ENCODE data around the gene MFSD2A. TPM values are rescaled to one million over a fixed set of nuclear protein-coding genes. Genes with fewer than 3 reads are reported as not detected.

The MFSD2A gene
- total and polyA plus RNA-seq, 10 of the 15 experiments (the other 5 are each of a cell fraction or from before 2014, with no cell fraction given): 0.84 to 30.1 (median 15.2) TPM

DNA sequence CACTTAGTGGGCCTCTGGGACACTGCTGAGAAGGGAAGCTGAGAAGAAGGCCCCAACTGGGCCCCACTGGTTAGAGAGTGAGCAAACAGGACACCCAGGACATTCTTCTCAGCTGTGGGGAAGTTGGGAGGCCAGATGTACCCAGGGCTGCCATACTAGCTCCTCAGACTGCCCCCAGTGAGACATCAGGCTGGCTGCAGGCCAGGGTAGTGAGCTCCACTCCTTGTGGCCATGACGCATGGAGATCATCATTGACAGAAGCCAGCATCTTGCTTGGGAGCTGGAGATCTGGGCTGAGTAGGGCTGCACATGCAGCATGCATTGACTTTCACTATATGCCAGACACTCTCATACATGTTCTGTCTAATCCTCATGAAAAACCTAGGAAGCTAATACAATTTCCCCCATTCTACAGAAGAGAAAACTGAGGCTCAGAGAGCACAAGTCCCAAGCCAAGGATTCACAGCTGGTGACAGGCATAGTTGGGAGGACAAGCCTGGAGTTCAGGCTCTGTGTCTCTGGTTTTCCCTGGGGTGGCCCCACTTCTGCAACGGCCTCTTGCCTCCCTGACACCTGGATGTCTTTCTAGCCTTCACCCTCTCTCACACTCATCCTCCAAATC, 29.1 kb upstream of the MFSD2A start:
- ChIA-PET POLR2A (no interaction called here), SMC1A (ENCODE audit: uncharacterized antibody, unreplicated experiment) (interaction anchor here (0.8 to 2.3 kb wide), 6 partner anchors 18 to 103 kb away, joined by 3 to 6 read pairs (median 3); no protein-coding TSS in a partner anchor), CTCF (interaction anchor here (1.0 to 10.3 kb wide), 5 partner anchors 25 to 106 kb away, joined by 4 to 311 read pairs (median 4); no protein-coding TSS in a partner anchor), RAD21 (ENCODE audit: unreplicated experiment) (interaction anchor here (0.7 to 1.7 kb wide), 4 partner anchors 48 to 127 kb away, joined by 3 to 5 read pairs (median 4); no protein-coding TSS in a partner anchor)
- Histone ChIP-seq H3K79me2 (ENCODE audit: control insufficient read depth, insufficient read depth, low read length) (no peaks in the 10 kb centered on the region), H3K4me2 (ENCODE audit: control insufficient read depth, insufficient read depth) (no peak overlapping the region), H3K27me3 (replicated peaks in 1 of 2; ENCODE audit: control insufficient read depth in 2 of 2, insufficient read depth in 2 of 2, low read length in 1 of 2) (no peaks in the 10 kb centered on the region), H3K27ac (ENCODE audit: control insufficient read depth, insufficient read depth) (no peak overlapping the region), H3K4me3 (no peak overlapping the region), H3K9me3 (replicated peaks; ENCODE audit: control insufficient read depth, insufficient read depth, low read length) (no peaks in the 10 kb centered on the region), H2AFZ (ENCODE audit: control insufficient read depth, low read depth, low read length) (no peak overlapping the region), H3K4me1 (ENCODE audit: control insufficient read depth, insufficient read depth, low read length) (no peaks in the 10 kb centered on the region), H4K20me1 (ENCODE audit: control insufficient read depth, insufficient read depth) (no peaks in the 10 kb centered on the region), H3K9ac (ENCODE audit: control insufficient read depth, insufficient read depth, low read length) (no peak overlapping the region), H3K36me3 (ENCODE audit: control insufficient read depth in 2 of 2, insufficient read depth in 2 of 2, low read length in 1 of 2) (no peaks in the 10 kb centered on the region)
- DNase-seq (ENCODE audit: low read depth, low spot score): no peak
- peak; percentile 35 for FAIRE-seq
- in situ Hi-C loops (cut with MboI) (no loop called here), intact Hi-C loops (cut with micrococcal nuclease; ENCODE audit: unreplicated experiment) (no loop called here)
- 52% methylated on average over 2 of the region's 2 CpGs for WGBS (ENCODE audit: insufficient coverage, insufficient replicate concordance, low lambda C conversion rate, missing lambda C conversion rate)
- TF ChIP-seq POLR2AphosphoS2 (IDR thresholded peaks at IDR 0.05; ENCODE audit: low read depth, low read length): no peak
- no peak for TF ChIP-seq DPF2 (IDR thresholded peaks at IDR 0.05)
- no peak for TF ChIP-seq SREBF1 (IDR thresholded peaks at IDR 0.05; ENCODE audit: low read length)
- TF ChIP-seq ZNF217 (IDR thresholded peaks at IDR 0.05): no peak
- no peak for TF ChIP-seq CREM (IDR thresholded peaks at IDR 0.05; ENCODE audit: low read depth)
- TF ChIP-seq CBX3 (IDR thresholded peaks at IDR 0.05; ENCODE audit: borderline replicate concordance, low read depth): no peak
- no peak for TF ChIP-seq ESRRA (IDR thresholded peaks at IDR 0.05; ENCODE audit: low read length)
- TF ChIP-seq, protein P1, sequence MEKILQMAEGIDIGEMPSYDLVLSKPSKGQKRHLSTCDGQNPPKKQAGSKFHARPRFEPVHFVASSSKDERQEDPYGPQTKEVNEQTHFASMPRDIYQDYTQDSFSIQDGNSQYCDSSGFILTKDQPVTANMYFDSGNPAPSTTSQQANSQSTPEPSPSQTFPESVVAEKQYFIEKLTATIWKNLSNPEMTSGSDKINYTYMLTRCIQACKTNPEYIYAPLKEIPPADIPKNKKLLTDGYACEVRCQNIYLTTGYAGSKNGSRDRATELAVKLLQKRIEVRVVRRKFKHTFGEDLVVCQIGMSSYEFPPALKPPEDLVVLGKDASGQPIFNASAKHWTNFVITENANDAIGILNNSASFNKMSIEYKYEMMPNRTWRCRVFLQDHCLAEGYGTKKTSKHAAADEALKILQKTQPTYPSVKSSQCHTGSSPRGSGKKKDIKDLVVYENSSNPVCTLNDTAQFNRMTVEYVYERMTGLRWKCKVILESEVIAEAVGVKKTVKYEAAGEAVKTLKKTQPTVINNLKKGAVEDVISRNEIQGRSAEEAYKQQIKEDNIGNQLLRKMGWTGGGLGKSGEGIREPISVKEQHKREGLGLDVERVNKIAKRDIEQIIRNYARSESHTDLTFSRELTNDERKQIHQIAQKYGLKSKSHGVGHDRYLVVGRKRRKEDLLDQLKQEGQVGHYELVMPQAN (conservative IDR thresholded peaks at IDR 0.05): no peak
- TF ChIP-seq, protein P2, sequence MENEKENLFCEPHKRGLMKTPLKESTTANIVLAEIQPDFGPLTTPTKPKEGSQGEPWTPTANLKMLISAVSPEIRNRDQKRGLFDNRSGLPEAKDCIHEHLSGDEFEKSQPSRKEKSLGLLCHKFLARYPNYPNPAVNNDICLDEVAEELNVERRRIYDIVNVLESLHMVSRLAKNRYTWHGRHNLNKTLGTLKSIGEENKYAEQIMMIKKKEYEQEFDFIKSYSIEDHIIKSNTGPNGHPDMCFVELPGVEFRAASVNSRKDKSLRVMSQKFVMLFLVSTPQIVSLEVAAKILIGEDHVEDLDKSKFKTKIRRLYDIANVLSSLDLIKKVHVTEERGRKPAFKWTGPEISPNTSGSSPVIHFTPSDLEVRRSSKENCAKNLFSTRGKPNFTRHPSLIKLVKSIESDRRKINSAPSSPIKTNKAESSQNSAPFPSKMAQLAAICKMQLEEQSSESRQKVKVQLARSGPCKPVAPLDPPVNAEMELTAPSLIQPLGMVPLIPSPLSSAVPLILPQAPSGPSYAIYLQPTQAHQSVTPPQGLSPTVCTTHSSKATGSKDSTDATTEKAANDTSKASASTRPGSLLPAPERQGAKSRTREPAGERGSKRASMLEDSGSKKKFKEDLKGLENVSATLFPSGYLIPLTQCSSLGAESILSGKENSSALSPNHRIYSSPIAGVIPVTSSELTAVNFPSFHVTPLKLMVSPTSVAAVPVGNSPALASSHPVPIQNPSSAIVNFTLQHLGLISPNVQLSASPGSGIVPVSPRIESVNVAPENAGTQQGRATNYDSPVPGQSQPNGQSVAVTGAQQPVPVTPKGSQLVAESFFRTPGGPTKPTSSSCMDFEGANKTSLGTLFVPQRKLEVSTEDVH (IDR thresholded peaks at IDR 0.05; ENCODE audit: low read depth, partially characterized antibody): no peak
- TF ChIP-seq SREBF2 (IDR thresholded peaks at IDR 0.05; ENCODE audit: low read length): no peak
- no TSS peak for BruUV-seq (replicated peaks)
- no peak for ATAC-seq

All from GM12878 (cell line).